Left lung (tissue), 10 donors: ENCODE measurements around the gene CNTRL. TPM values are rescaled to one million over a fixed set of nuclear protein-coding genes. Genes with fewer than 3 reads are reported as not detected.

Experiments
- ATAC-seq: fragments of 200-7000 bp; cut with Tn5 transposase; one replicate; pipeline ENCODE4 v1.9.1; 2020; ENCODE audit warnings: moderate library complexity
- DNase-seq, 4 donors: peaks; one replicate each; pipeline ENCODE4 v3.0.0-alpha.2; 2013 to 2020
- H3K27ac ChIP-seq, 2 donors: fragments of 200-600 bp; sonication (generic) in 1 of 2; one replicate each; pipeline versions ENCODE4 v1.5.0 to v1.8.0; 2020 to 2021
- H3K27me3 ChIP-seq, 2 donors: fragments of 200-600 bp; sonication (generic) in 1 of 2; one replicate each; pipeline versions ENCODE4 v1.5.0 to v1.8.0; 2020 to 2021
- H3K36me3 ChIP-seq, 2 donors: fragments of 200-600 bp; sonication (generic) in 1 of 2; one replicate each; pipeline versions ENCODE4 v1.5.0 to v1.8.0; 2020 to 2021
- H3K4me1 ChIP-seq, 2 donors: fragments of 200-600 bp; one replicate each; pipeline ENCODE4 v1.8.0; 2021
- H3K4me3 ChIP-seq, 2 donors: fragments of 200-600 bp; sonication (generic) in 1 of 2; one replicate each; pipeline versions ENCODE4 v1.5.0 to v1.8.0; 2020 to 2021; ENCODE audit warnings: mild to moderate bottlenecking in 1 of 2
- H3K9me3 ChIP-seq, 2 donors: fragments of 200-600 bp; sonication (generic) in 1 of 2; one replicate each; pipeline versions ENCODE4 v1.5.0 to v1.8.0; 2020 to 2021
- intact Hi-C, 2 donors: fragments of 100-400 bp; cut with DNase I; formaldehyde crosslinking; loops; one replicate each; pipeline versions ENCODE4 v1.11.2 to v1.14.2; 2022
- polyA plus RNA-seq, 6 donors: library from polyadenylated mRNA; unstranded; fragments of 120-200 nt; gene quantifications; one replicate each; pipeline ENCODE4 v1.2.1, GENCODE V29; 2013; ENCODE audit not compliant: insufficient read length in 6 of 6
- total RNA-seq, 2 donors: library from RNA; stranded (reverse); fragmentation: NEBNext Ultra II Directional; extraction: Animal tissue kit (Norgen Biotek cat#: 25700); gene quantifications; one replicate each; pipeline ENCODE4 v1.2.1, GENCODE V29; 2021
- TF ChIP-seq, protein P1 (sequence below), 2 donors: fragments of 200-600 bp; sonication (generic) in 1 of 2; IDR thresholded peaks; one replicate each; pipeline versions ENCODE4 v1.5.0 to v1.8.0; 2021; ENCODE audit warnings: antibody characterized with exemption in 2 of 2
- donor health status: DM: no; HTN: yes; CAD: no.
- donor health status: DM: no; HTN: no; CAD: no.

CNTRL gene
- total and polyA plus RNA-seq, 8 donors, result 13.6 to 67.6 (median 51.6) TPM

DNA sequence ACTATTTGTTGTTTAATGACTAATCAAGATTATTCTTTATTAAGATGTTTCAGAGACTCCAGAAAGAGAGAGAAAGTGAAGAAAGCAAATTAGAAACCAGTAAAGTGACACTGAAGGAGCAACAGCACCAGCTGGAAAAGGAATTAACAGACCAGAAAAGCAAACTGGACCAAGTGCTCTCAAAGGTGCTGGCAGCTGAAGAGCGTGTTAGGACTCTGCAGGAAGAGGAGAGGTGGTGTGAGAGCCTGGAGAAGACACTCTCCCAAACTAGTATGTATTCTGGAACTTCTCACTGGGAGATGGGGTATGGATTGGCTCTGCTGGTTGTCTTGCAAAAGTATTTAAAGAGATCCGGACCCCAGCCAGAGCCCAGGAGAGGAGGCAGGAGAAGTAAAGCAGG, 93.3 kb downstream of the CNTRL start:
- peaks cover 0 to 99% of the 10 kb centered on the region in 2 donors for H3K36me3 ChIP-seq
- no peak for DNase-seq
- H3K9me3 ChIP-seq, result no peaks in the 10 kb centered on the region
- H3K27me3 ChIP-seq, result no peaks in the 10 kb centered on the region
- TF ChIP-seq, protein P1, sequence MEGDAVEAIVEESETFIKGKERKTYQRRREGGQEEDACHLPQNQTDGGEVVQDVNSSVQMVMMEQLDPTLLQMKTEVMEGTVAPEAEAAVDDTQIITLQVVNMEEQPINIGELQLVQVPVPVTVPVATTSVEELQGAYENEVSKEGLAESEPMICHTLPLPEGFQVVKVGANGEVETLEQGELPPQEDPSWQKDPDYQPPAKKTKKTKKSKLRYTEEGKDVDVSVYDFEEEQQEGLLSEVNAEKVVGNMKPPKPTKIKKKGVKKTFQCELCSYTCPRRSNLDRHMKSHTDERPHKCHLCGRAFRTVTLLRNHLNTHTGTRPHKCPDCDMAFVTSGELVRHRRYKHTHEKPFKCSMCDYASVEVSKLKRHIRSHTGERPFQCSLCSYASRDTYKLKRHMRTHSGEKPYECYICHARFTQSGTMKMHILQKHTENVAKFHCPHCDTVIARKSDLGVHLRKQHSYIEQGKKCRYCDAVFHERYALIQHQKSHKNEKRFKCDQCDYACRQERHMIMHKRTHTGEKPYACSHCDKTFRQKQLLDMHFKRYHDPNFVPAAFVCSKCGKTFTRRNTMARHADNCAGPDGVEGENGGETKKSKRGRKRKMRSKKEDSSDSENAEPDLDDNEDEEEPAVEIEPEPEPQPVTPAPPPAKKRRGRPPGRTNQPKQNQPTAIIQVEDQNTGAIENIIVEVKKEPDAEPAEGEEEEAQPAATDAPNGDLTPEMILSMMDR (IDR thresholded peaks at IDR 0.05), result no peak
- intact Hi-C loops, result no loop called here
- H3K4me1 ChIP-seq, result peaks cover 0 to 9% of the 10 kb centered on the region in 2 donors
- no peak overlapping the region for H3K4me3 ChIP-seq
- no peak overlapping the region for H3K27ac ChIP-seq
- ATAC-seq, result peak; percentile 76

DNA sequence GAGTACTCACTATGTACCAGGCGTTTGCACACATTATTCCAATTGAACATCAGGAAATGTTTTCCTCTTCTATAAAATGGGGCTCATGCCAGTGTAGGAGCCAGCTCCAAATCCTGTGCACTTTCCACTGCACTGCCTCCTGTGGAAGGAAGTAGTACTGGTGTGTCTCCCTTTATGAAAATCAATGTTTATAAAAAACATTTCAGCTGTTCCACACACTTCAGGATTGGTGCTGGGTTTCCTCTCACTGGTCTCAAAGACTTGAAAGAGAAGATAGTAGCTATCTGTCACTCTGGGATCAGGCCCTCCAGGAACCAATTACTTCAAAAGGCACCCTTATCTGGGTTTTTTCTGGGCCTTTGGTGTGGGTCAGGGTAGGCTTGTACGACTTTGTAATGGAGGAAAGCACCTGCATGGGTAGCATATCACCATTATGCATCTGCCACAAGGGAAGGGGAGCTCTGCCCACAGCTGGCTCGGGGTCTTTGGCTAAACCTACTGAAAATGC, 94.4 kb downstream of the CNTRL start:
- DNase-seq (no peak), ATAC-seq (peak; percentile 84)
- Histone ChIP-seq H3K27me3 (no peaks in the 10 kb centered on the region), H3K9me3 (no peaks in the 10 kb centered on the region), H3K36me3 (peaks cover 0 to 98% of the 10 kb centered on the region in 2 donors), H3K27ac (no peak overlapping the region), H3K4me1 (peaks cover 0 to 9% of the 10 kb centered on the region in 2 donors), H3K4me3 (no peak overlapping the region)
- TF ChIP-seq, protein P1 (IDR thresholded peaks at IDR 0.05), result peak; percentile 35 to 40
- intact Hi-C loops, result no loop called here

DNA sequence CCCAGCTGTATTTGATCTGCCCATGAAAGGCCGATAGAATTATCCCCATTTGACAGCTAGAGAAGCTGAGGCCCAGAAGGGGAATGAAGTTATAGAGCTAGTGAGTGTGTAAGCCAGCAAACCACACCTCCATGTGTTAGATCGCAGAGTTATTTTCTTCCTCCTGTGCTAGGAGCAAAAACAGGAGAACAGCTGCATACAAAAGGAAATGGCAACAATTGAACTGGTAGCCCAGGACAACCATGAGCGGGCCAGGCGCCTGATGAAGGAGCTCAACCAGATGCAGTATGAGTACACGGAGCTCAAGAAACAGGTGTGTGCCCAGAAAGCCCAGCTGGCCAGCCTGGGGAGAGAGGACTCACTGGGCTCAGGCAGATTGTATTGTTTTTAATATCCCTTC, 96.5 kb downstream of the CNTRL start:
- intact Hi-C loops, result no loop called here
- no peak overlapping the region for H3K27ac ChIP-seq

DNA sequence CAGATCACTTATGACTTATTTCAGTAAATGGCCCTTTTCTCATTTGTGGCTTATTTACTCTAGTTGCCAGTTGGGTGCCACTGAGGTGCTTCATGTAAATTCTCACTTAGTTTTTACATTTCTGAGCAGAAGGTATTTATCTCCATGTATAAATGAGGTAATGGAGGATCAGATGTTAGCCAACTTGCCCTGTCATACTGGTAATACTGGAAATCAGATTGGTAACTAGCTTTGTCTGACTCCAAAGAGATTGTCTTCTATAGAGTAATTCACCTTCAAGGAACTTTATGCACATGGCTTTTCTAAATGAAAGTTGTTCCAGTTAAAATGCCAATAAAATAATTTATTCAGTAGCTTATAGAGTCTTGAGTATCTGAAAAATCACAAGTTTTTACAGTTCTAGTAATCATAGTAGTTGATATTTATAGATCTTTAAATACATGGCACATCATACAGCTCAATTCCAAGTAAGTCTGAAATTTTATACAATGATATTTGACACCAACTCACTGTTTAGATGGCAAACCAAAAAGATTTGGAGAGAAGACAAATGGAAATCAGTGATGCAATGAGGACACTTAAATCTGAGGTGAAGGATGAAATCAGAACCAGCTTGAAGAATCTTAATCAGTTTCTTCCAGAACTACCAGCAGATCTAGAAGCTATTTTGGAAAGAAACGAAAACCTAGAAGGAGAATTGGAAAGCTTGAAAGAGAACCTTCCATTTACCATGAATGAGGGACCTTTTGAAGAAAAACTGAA, 98.2 kb downstream of the CNTRL start:
- Histone ChIP-seq H3K27ac (no peak overlapping the region), H3K27me3 (no peaks in the 10 kb centered on the region), H3K36me3 (peaks cover 0 to 95% of the 10 kb centered on the region in 2 donors), H3K4me3 (no peak overlapping the region), H3K9me3 (no peaks in the 10 kb centered on the region), H3K4me1 (peaks cover 0 to 9% of the 10 kb centered on the region in 2 donors)
- intact Hi-C loops, result no loop called here
- no peak for ATAC-seq
- no peak for DNase-seq
- TF ChIP-seq, protein P1 (IDR thresholded peaks at IDR 0.05), result no peak

More for the DNA sequence above, 96.5 kb downstream of the CNTRL start:
- ATAC-seq (no peak), DNase-seq (no peak)
- H3K27me3 ChIP-seq, result no peaks in the 10 kb centered on the region
- H3K9me3 ChIP-seq, result no peaks in the 10 kb centered on the region
- TF ChIP-seq, protein P1 (IDR thresholded peaks at IDR 0.05), result no peak
- no peak overlapping the region for H3K4me3 ChIP-seq
- H3K36me3 ChIP-seq, result peaks cover 0 to 97% of the 10 kb centered on the region in 2 donors
- H3K4me1 ChIP-seq, result peaks cover 0 to 9% of the 10 kb centered on the region in 2 donors

DNA sequence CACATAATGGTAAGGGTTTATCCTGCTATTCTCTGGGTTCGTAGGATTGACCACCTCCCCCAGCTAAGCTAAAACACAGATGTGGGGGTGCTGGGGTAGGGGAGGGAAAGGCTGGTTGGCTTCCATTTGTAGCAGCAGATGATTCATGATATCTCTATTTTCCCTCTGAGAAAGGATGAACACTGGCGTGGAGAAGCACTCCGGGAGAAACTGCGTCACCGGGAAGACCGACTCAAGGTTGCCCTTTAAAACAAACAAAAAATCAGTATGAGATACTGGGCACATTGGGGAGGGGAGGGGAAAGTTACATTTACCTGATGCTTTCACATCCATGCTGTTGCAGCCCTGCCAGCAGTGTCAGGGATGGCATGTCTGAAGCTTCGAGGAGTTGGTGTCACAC, 98.7 kb downstream of the CNTRL start:
- Histone ChIP-seq H3K9me3 (no peaks in the 10 kb centered on the region), H3K27ac (no peak overlapping the region), H3K36me3 (peaks cover 0 to 95% of the 10 kb centered on the region in 2 donors), H3K4me3 (no peak overlapping the region), H3K4me1 (peaks cover 0 to 9% of the 10 kb centered on the region in 2 donors), H3K27me3 (no peaks in the 10 kb centered on the region)
- DNase-seq (no peak), ATAC-seq (no peak)
- TF ChIP-seq, protein P1 (IDR thresholded peaks at IDR 0.05), result no peak
- intact Hi-C loops, result no loop called here
